Measurements from ENCODE around the gene FGFR2. TPM values are rescaled to one million over a fixed set of nuclear protein-coding genes. Genes with fewer than 3 reads are reported as not detected.

Gene FGFR2
- polyA plus RNA-seq, 1 of the 3 experiments (the other 2 are of a cell fraction): 0.02 TPM

DNA sequence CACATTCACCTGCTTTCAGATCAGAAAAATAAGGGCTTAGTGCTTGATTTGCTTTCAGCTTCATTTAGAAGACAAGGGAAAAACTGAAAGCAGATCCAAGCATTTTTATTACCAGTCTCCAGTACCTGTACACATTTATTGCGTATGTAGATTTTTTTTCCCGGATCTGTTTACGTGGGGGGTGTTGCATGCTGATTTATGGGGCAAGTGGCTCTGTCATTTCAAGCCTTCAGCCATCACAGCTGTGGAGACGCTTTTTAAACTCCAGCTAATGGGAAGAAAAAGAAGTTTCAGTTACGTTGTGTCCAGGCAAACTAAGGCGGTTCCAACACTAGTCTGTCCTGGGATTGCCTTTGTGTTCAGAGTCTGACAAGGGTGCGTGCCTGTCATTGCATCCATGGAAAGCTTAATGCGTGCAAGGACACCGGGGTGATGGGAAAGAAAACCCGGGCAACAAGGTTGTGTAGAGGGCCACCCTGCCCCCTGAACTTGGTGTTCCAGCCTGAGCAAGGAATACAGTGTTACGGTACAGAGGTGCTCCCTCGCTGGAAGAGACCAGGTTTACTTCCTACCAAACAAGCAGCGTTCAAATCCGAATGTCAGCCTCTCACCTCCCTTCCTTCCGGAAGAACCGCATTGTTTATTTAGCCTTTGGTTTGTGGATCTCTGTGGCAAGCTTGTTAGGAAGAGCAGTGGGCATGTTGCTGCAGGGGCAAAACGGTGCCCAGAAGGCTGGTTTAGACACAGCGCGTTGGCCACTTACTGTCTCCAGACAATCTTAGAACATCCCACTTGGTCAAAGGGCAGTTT, 128.2 kb downstream of the FGFR2 start:
- H4K20me1 ChIP-seq (ENCODE audit: insufficient read depth): no peaks in the 10 kb centered on the region
- H3K4me3 ChIP-seq (ENCODE audit: low read depth in 2 of 2, low read length in 1 of 2): no peak overlapping the region
- no peaks in the 10 kb centered on the region; a peak in 1 of 4 replicates for H3K4me1 ChIP-seq (ENCODE audit: control insufficient read depth in 1 of 2, insufficient read depth in 2 of 2, low read depth in 1 of 2, low read length in 1 of 2)
- DNase-seq: no peak
- no peaks in the 10 kb centered on the region for H3K79me2 ChIP-seq (ENCODE audit: insufficient read depth)
- H3K9ac ChIP-seq: no peak overlapping the region
- H3K27me3 ChIP-seq (ENCODE audit: insufficient read depth): no peaks in the 10 kb centered on the region
- no peak overlapping the region for H3K27ac ChIP-seq (ENCODE audit: low read depth in 2 of 2, low read length in 1 of 2)
- no peaks in the 10 kb centered on the region for H3K9me3 ChIP-seq
- no peak for TF ChIP-seq RAD21 (IDR thresholded peaks at IDR 0.05; ENCODE audit: low read length)
- no peak for TF ChIP-seq TAF1 (IDR thresholded peaks at IDR 0.05; ENCODE audit: borderline replicate concordance, low read depth, low read length)
- no peak for TF ChIP-seq MEF2A (IDR thresholded peaks at IDR 0.05; ENCODE audit: borderline replicate concordance, low read depth)
- TF ChIP-seq GATA2 (CRISPR knock-in tag; IDR thresholded peaks at IDR 0.05): no peak
- no peak for TF ChIP-seq GABPA (IDR thresholded peaks at IDR 0.05; ENCODE audit: low read depth)
- TF ChIP-seq, protein P1, sequence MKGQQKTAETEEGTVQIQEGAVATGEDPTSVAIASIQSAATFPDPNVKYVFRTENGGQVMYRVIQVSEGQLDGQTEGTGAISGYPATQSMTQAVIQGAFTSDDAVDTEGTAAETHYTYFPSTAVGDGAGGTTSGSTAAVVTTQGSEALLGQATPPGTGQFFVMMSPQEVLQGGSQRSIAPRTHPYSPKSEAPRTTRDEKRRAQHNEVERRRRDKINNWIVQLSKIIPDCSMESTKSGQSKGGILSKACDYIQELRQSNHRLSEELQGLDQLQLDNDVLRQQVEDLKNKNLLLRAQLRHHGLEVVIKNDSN (IDR thresholded peaks at IDR 0.05; ENCODE audit: borderline replicate concordance, low read depth): no peak
- TF ChIP-seq, protein P2, sequence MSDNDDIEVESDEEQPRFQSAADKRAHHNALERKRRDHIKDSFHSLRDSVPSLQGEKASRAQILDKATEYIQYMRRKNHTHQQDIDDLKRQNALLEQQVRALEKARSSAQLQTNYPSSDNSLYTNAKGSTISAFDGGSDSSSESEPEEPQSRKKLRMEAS (IDR thresholded peaks at IDR 0.05; ENCODE audit: low read depth): no peak
- TF ChIP-seq FOXJ3 (CRISPR knock-in tag; IDR thresholded peaks at IDR 0.05): no peak
- TF ChIP-seq YY1 (IDR thresholded peaks at IDR 0.05; ENCODE audit: low read depth): no peak
- no peak for TF ChIP-seq NFIC (IDR thresholded peaks at IDR 0.05; ENCODE audit: borderline replicate concordance)
- TF ChIP-seq, protein P3, sequence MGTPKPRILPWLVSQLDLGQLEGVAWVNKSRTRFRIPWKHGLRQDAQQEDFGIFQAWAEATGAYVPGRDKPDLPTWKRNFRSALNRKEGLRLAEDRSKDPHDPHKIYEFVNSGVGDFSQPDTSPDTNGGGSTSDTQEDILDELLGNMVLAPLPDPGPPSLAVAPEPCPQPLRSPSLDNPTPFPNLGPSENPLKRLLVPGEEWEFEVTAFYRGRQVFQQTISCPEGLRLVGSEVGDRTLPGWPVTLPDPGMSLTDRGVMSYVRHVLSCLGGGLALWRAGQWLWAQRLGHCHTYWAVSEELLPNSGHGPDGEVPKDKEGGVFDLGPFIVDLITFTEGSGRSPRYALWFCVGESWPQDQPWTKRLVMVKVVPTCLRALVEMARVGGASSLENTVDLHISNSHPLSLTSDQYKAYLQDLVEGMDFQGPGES (IDR thresholded peaks at IDR 0.05; ENCODE audit: low read depth, low read length): no peak
- 62% methylated on average over 18 of the region's 19 CpGs for WGBS (ENCODE audit: low lambda C conversion rate)
- no peaks in the 10 kb centered on the region for H3K36me3 ChIP-seq (replicated peaks in 1 of 2; ENCODE audit: control insufficient read depth in 1 of 2, insufficient read depth in 2 of 2, low read length in 1 of 2)
- CTCF ChIA-PET: interaction anchor here (0.7 to 1.4 kb wide), 2 partner anchors 16 to 136 kb away, joined by 3 read pairs; no protein-coding TSS in a partner anchor
- no peaks in the 10 kb centered on the region for H3K9me2 ChIP-seq
- no peaks in the 10 kb centered on the region for H3F3A ChIP-seq (replicated peaks; ENCODE audit: insufficient read depth)
- no peak overlapping the region for H2AFZ ChIP-seq (ENCODE audit: low read depth)
- POLR2A ChIA-PET: no interaction called here
- no peak overlapping the region for H3K4me2 ChIP-seq

DNA sequence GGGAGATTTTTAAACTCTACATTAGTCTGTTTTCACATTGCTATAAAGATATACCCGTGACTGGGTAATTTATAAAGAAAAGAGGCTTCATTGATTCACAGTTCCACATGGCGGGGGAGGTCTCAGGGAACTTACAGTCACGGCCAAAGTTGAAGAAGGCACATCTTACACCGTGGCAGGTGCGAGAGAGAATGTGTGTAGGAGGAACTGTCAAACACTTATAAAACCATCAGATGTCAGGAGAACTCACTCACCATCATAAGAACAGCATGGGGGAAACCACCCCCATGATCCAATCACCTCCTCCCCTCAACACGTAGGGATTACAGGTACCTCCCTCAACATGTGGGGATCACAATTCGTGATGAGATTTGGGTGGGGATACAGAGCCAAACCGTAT, 129.5 kb downstream of the FGFR2 start:
- Histone ChIP-seq H3K4me2 (no peak overlapping the region), H2AFZ (ENCODE audit: low read depth) (no peak overlapping the region), H4K20me1 (ENCODE audit: insufficient read depth) (no peaks in the 10 kb centered on the region), H3K79me2 (ENCODE audit: insufficient read depth) (no peaks in the 10 kb centered on the region), H3K9me2 (no peaks in the 10 kb centered on the region), H3K4me3 (ENCODE audit: low read depth in 2 of 2, low read length in 1 of 2) (no peak overlapping the region), H3K27me3 (ENCODE audit: insufficient read depth) (no peaks in the 10 kb centered on the region), H3K36me3 (replicated peaks in 1 of 2; ENCODE audit: control insufficient read depth in 1 of 2, insufficient read depth in 2 of 2, low read length in 1 of 2) (no peaks in the 10 kb centered on the region), H3K4me1 (ENCODE audit: control insufficient read depth in 1 of 2, insufficient read depth in 2 of 2, low read depth in 1 of 2, low read length in 1 of 2) (peaks cover 0 to 2% of the 10 kb centered on the region in 2 experiments; a peak in 1 of 4 replicates), H3K9me3 (no peaks in the 10 kb centered on the region), H3K9ac (no peak overlapping the region), H3K27ac (ENCODE audit: low read depth in 2 of 2, low read length in 1 of 2) (no peak overlapping the region), H3F3A (replicated peaks; ENCODE audit: insufficient read depth) (no peaks in the 10 kb centered on the region)
- WGBS (ENCODE audit: low lambda C conversion rate): 41% methylated on average over 8 of the region's 8 CpGs
- ChIA-PET CTCF (interaction anchor here (1.4 kb wide), 1 partner anchor 15 kb away, joined by 3 read pairs; no protein-coding TSS in a partner anchor), POLR2A (no interaction called here)
- no peak for TF ChIP-seq RFX5 (IDR thresholded peaks at IDR 0.05; ENCODE audit: low read length)
- no peak for TF ChIP-seq RXRA (IDR thresholded peaks at IDR 0.05; ENCODE audit: borderline replicate concordance, low read depth)
- TF ChIP-seq RCOR1 (IDR thresholded peaks at IDR 0.05; ENCODE audit: low read length): no peak
- no peak for TF ChIP-seq POLR2AphosphoS5 (IDR thresholded peaks at IDR 0.05; ENCODE audit: low read depth, low read length)
- TF ChIP-seq FOXJ3 (CRISPR knock-in tag; IDR thresholded peaks at IDR 0.05): no peak
- no peak for TF ChIP-seq CHD2 (IDR thresholded peaks at IDR 0.05; ENCODE audit: low read length, partially characterized antibody)
- no peak for TF ChIP-seq TCF12 (IDR thresholded peaks at IDR 0.05)
- TF ChIP-seq ELF1 (IDR thresholded peaks at IDR 0.05): no peak
- TF ChIP-seq YY1 (IDR thresholded peaks at IDR 0.05; ENCODE audit: low read depth): no peak
- TF ChIP-seq SMC3 (IDR thresholded peaks at IDR 0.05; ENCODE audit: low read depth, low read length): no peak
- TF ChIP-seq MEF2A (IDR thresholded peaks at IDR 0.05; ENCODE audit: borderline replicate concordance, low read depth): no peak
- no peak for DNase-seq

All from SK-N-SH (cell line).